Panc1 (cell line): ENCODE measurements around the gene SHROOM3. TPM values are rescaled to one million over a fixed set of nuclear protein-coding genes. Genes with fewer than 3 reads are reported as not detected.

ENCODE experiments used
- ATAC-seq: fragments of 200-7000 bp; cut with Tn5 transposase; 2 replicates; pipeline ENCODE4 v1.9.1; 2020; ENCODE audit warnings: mild to moderate bottlenecking, moderate library complexity
- BruUV-seq: library from RNA; stranded (reverse); fragments of 400-500 nt; replicated peaks from 2 replicates; lab custom pipeline; 2021; lab: Mats Ljungman, UMichigan
- CTCF ChIA-PET: fragments of 300-600 bp; sonication (Branson Sonifier 250); formaldehyde crosslinking; loops from one replicate; lab custom pipeline; 2022; ENCODE audit warnings: antibody characterized with exemption; lab: Charles Lee
- POLR2A ChIA-PET: fragments of 300-600 bp; sonication (Branson Sonifier 250); formaldehyde crosslinking; loops from one replicate; lab custom pipeline; 2022; ENCODE audit warnings: antibody characterized with exemption; lab: Charles Lee
- DNase-seq: peaks from one replicate; pipeline ENCODE4 v3.0.0-alpha.2; 2010; ENCODE audit warnings: low read depth, low spot score
- H3K27ac ChIP-seq: 2 replicates; pipeline ENCODE4 v1.5.1; 2011; ENCODE audit warnings: mild to moderate bottlenecking, low read length, inconsistent platforms
- H3K27me3 ChIP-seq: fragments of 200-500 bp; sonication (Bioruptor generic); 2 replicates; pipeline ENCODE4 v1.6.0; 2014; ENCODE audit warnings: low read length, inconsistent platforms; ENCODE audit not compliant: control insufficient read depth, insufficient read depth
- H3K36me3 ChIP-seq: fragments of 200-500 bp; sonication (Bioruptor generic); 2 replicates; pipeline ENCODE4 v1.5.1; 2014; ENCODE audit warnings: inconsistent platforms, mild to moderate bottlenecking, low read length, moderate library complexity; ENCODE audit not compliant: control insufficient read depth, insufficient read depth
- H3K4me1 ChIP-seq: 2 replicates; pipeline ENCODE4 v1.5.1; 2011; ENCODE audit warnings: inconsistent platforms, mild to moderate bottlenecking, low read length, moderate library complexity; ENCODE audit not compliant: control insufficient read depth, insufficient read depth
- H3K4me3 ChIP-seq, 2 experiments: 2 replicates each; pipeline ENCODE4 v1.5.1; 2011 to 2012; ENCODE audit warnings: low read depth in 2 of 2, low read length in 2 of 2, mild to moderate bottlenecking in 2 of 2, inconsistent platforms in 1 of 2, moderate library complexity in 1 of 2
- H3K9me3 ChIP-seq: fragments of 200-500 bp; sonication (Bioruptor generic); 2 replicates; pipeline ENCODE4 v1.5.1; 2014; ENCODE audit warnings: low read depth, mild to moderate bottlenecking, inconsistent platforms, low read length, moderate library complexity; ENCODE audit not compliant: control insufficient read depth, insufficient read depth
- CTCF ChIP-seq: fragments of 450-650 bp; IDR thresholded peaks from 2 replicates; pipeline ENCODE4 v1.5.1; 2017; ENCODE audit warnings: mild to moderate bottlenecking
- POLR2AphosphoS5 ChIP-seq: IDR thresholded peaks from 2 replicates; pipeline ENCODE4 v1.6.1; 2012; ENCODE audit warnings: mild to moderate bottlenecking, low read depth, low read length, moderate library complexity
- REST ChIP-seq, 2 experiments: IDR thresholded peaks; 2 replicates each; pipeline ENCODE4 v1.6.1; 2011 to 2012; ENCODE audit warnings: low read depth in 2 of 2, control low read depth in 1 of 2, low read length in 1 of 2, mild to moderate bottlenecking in 1 of 2, moderate library complexity in 1 of 2; ENCODE audit not compliant: insufficient read depth in 1 of 2
- SIN3A ChIP-seq: IDR thresholded peaks from 2 replicates; pipeline ENCODE4 v1.6.1; 2012; ENCODE audit warnings: low read depth, mild to moderate bottlenecking, low read length, moderate library complexity, borderline replicate concordance; ENCODE audit not compliant: insufficient read depth
- TCF7L2 ChIP-seq: IDR thresholded peaks from 2 replicates; pipeline ENCODE4 v1.6.1; 2011; ENCODE audit warnings: mild to moderate bottlenecking, low read depth, low read length, inconsistent platforms
- in situ Hi-C: cut with HindIII; loops from 2 replicates; pipeline ENCODE4 v1.10.0; 2016; ENCODE audit warnings: low sequenced_read_pairs, low pct_unique_long_range_greater_than_20kb
- intact Hi-C: fragments of 100-400 bp; cut with micrococcal nuclease; formaldehyde crosslinking; loops from one replicate; pipeline ENCODE4 v1.10.0; 2022; ENCODE audit not compliant: unreplicated experiment
- total RNA-seq: library from RNA; stranded (reverse); gene quantifications from one replicate; pipeline ENCODE4 v1.2.1, GENCODE V29; 2021; ENCODE audit not compliant: unreplicated experiment

Gene SHROOM3
- total RNA-seq, 1 experiment from 2014 or later: 7.2 TPM

- in situ Hi-C loops: no loop called here
- Histone ChIP-seq H3K9me3 (no peaks in the 10 kb centered on the region), H3K4me1 (peaks cover 2% of the 10 kb centered on the region; the same call in 1 of the 2 replicates), H3K27me3 (no peaks in the 10 kb centered on the region), H3K27ac (no peak overlapping the region), H3K36me3 (no peaks in the 10 kb centered on the region), H3K4me3 (no peak overlapping the region)
- DNase-seq (no peak), ATAC-seq (no peak)
- ChIA-PET CTCF (no interaction called here), POLR2A (no interaction called here)
- TF ChIP-seq SIN3A: no peak
- TF ChIP-seq POLR2AphosphoS5: no peak
- TF ChIP-seq TCF7L2: no peak
- TF ChIP-seq CTCF: no peak
- no peak for TF ChIP-seq REST (IDR thresholded peaks at IDR 0.05; ENCODE audit: insufficient read depth in 1 of 2, low read depth in 2 of 2, low read length in 1 of 2)
- intact Hi-C loops: no loop called here
- no TSS peak for BruUV-seq
Measured at GRCh38 chr4:76559236-76560071, 124.4 kb downstream of the SHROOM3 start.

GRCh38 chr4:76562161-76562560 lies 127.1 kb downstream of the SHROOM3 start:
- intact Hi-C loops: no loop called here
- CTCF ChIA-PET: interaction anchor here (0.7 kb wide), 1 partner anchor 36 kb away, joined by 5 read pairs; no protein-coding TSS in a partner anchor

More at GRCh38 chr4:76562161-76562560, 127.1 kb downstream of the SHROOM3 start:
- H3K9me3 ChIP-seq: no peaks in the 10 kb centered on the region
- H3K27me3 ChIP-seq: no peaks in the 10 kb centered on the region
- POLR2A ChIA-PET: no interaction called here
- no peaks in the 10 kb centered on the region for H3K36me3 ChIP-seq
- DNase-seq (no peak), ATAC-seq (no peak)
- no peak overlapping the region for H3K27ac ChIP-seq
- TF ChIP-seq POLR2AphosphoS5 (no peak), CTCF (no peak)
- in situ Hi-C loops: no loop called here
- H3K4me1 ChIP-seq: peaks cover 2% of the 10 kb centered on the region; the same call in 1 of the 2 replicates
- no peak overlapping the region for H3K4me3 ChIP-seq
- BruUV-seq: no TSS peak
